SU-DHL-6 (cell line): ENCODE results near the gene PHRF1.
"Not testable (repeated sequence)": the region's sequence is repeated elsewhere in the genome, so short reads cannot be mapped to it uniquely, and the experiment has no call there.

Experiments
- H2AFZ ChIP-seq: fragments of 200-600 bp; sonication (generic); 2 replicates; pipeline ENCODE4 v1.6.1; 2014; ENCODE audit warnings: low read depth, mild to moderate bottlenecking, moderate library complexity, mixed read lengths, antibody characterized with exemption, low read length; ENCODE audit not compliant: severe bottlenecking
- H3F3A ChIP-seq: fragments of 200-600 bp; shearing (Covaris generic); 2 replicates; pipeline ENCODE4 v1.6.0; 2016; ENCODE audit warnings: antibody characterized with exemption, mild to moderate bottlenecking; ENCODE audit not compliant: insufficient read depth
- H3K27ac ChIP-seq: fragments of 200-600 bp; sonication (generic); 2 replicates; pipeline ENCODE4 v1.5.1; 2016; ENCODE audit warnings: low read depth, mild to moderate bottlenecking, low read length, moderate library complexity, mixed read lengths
- H3K27me3 ChIP-seq: fragments of 200-600 bp; sonication (generic), shearing (Covaris generic); 2 replicates; pipeline ENCODE4 v1.6.0; 2014; ENCODE audit warnings: mild to moderate bottlenecking, low read length
- H3K36me3 ChIP-seq: fragments of 200-600 bp; sonication (generic); 2 replicates; pipeline ENCODE4 v1.6.1; 2014; ENCODE audit warnings: mild to moderate bottlenecking, low read length, mixed read lengths
- H3K4me2 ChIP-seq: fragments of 300-600, 200-600 bp; shearing (Covaris generic), sonication (generic); 2 replicates; pipeline ENCODE4 v1.6.0; 2014; ENCODE audit warnings: low read length, low read depth, mild to moderate bottlenecking; ENCODE audit not compliant: poor library complexity, severe bottlenecking
- H3K4me3 ChIP-seq: fragments of 200-600 bp; sonication (generic); 2 replicates; pipeline ENCODE4 v1.5.1; 2014; ENCODE audit warnings: antibody characterized with exemption, low read length, mild to moderate bottlenecking, mixed read lengths; ENCODE audit not compliant: insufficient read depth, poor library complexity, severe bottlenecking
- H3K79me2 ChIP-seq: fragments of 200-600 bp; sonication (generic); 2 replicates; pipeline ENCODE4 v1.6.1; 2014; ENCODE audit warnings: mild to moderate bottlenecking, low read length, moderate library complexity; ENCODE audit not compliant: insufficient read depth
- H3K9ac ChIP-seq: fragments of 200-600 bp; sonication (generic); 2 replicates; pipeline ENCODE4 v1.7.0; 2014; ENCODE audit warnings: mild to moderate bottlenecking, low read length
- H3K9me2 ChIP-seq: fragments of 200-600 bp; sonication (generic); replicated peaks from 2 replicates; pipeline ENCODE4 v1.6.1; 2014; ENCODE audit warnings: low read length; ENCODE audit not compliant: insufficient read depth
- H3K9me3 ChIP-seq: fragments of 200-600 bp; sonication (generic); 2 replicates; pipeline ENCODE4 v1.6.1; 2014; ENCODE audit warnings: low read length, mixed read lengths; ENCODE audit not compliant: insufficient read depth
- H4K20me1 ChIP-seq: fragments of 200-600 bp; sonication (generic); 2 replicates; pipeline ENCODE4 v1.6.1; 2014; ENCODE audit warnings: low read depth, mild to moderate bottlenecking, antibody characterized with exemption, low read length, moderate library complexity, mixed read lengths
- CTCF ChIP-seq: fragments of 200-600 bp; sonication (generic); IDR thresholded peaks from one replicate; pipeline ENCODE4 v1.5.1; 2017; ENCODE audit warnings: antibody characterized with exemption, mild to moderate bottlenecking, low read length, moderate library complexity; ENCODE audit not compliant: insufficient read depth, poor library complexity, severe bottlenecking
- EZH2phosphoT487 ChIP-seq: fragments of 200-600 bp; sonication (generic), shearing (Covaris generic); conservative IDR thresholded peaks from 2 replicates; pipeline ENCODE4 v1.6.1; 2018; ENCODE audit warnings: mild to moderate bottlenecking, antibody characterized with exemption, low read length, moderate library complexity, mixed read lengths

Gene PHRF1

GRCh38 chr11:650482-650881 lies 74.2 kb downstream of the PHRF1 start:
- Histone ChIP-seq H3K4me2 (no peak overlapping the region), H4K20me1 (no peaks in the 10 kb centered on the region), H3K4me3 (no peak overlapping the region), H3K79me2 (no peaks in the 10 kb centered on the region), H3K36me3 (no peaks in the 10 kb centered on the region), H3F3A (no peaks in the 10 kb centered on the region; the same call in 1 of the 2 replicates), H3K9me3 (no peaks in the 10 kb centered on the region), H3K27ac (no peak overlapping the region), H3K9ac (no peak overlapping the region), H2AFZ (no peak overlapping the region), H3K9me2 (no peaks in the 10 kb centered on the region), H3K27me3 (no peaks in the 10 kb centered on the region)
- TF ChIP-seq EZH2phosphoT487 (no peak), CTCF (no peak)

DNA sequence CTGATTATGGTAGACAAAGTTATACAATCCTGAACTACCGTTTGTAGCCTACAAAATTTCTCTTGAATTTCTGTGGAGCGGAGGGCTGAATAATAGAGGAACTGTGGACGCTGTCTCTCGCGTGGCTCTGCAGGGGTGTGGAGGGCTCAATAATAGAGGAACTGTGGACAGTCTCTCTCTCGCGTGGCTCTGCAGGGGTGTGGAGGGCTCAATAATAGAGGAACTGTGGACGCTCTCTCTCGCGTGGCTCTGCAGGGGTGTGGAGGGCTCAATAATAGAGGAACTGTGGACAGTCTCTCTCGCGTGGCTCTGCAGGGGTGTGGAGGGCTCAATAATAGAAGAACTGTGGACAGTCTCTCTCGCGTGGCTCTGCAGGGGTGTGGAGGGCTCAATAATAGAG lies 76.9 kb downstream of the PHRF1 start:
- H3K9me2 ChIP-seq, H3K27me3 ChIP-seq, H3K27ac ChIP-seq, H3K9me3 ChIP-seq, H2AFZ ChIP-seq, H3K4me3 ChIP-seq, H3F3A ChIP-seq, H4K20me1 ChIP-seq, H3K79me2 ChIP-seq, H3K4me2 ChIP-seq, H3K9ac ChIP-seq, H3K36me3 ChIP-seq: not testable (repeated sequence)

- H3K27ac ChIP-seq, result no peak overlapping the region
- H3K9me2 ChIP-seq, result no peaks in the 10 kb centered on the region
- H3K9ac ChIP-seq, result no peak overlapping the region
- no peaks in the 10 kb centered on the region for H3F3A ChIP-seq
- TF ChIP-seq CTCF, result no peak
- no peak for TF ChIP-seq EZH2phosphoT487
- no peaks in the 10 kb centered on the region for H3K36me3 ChIP-seq
- H3K79me2 ChIP-seq, result no peaks in the 10 kb centered on the region
- no peak overlapping the region for H2AFZ ChIP-seq
- H3K27me3 ChIP-seq, result no peaks in the 10 kb centered on the region
- H3K4me3 ChIP-seq, result no peak overlapping the region
- H4K20me1 ChIP-seq, result no peaks in the 10 kb centered on the region
- no peaks in the 10 kb centered on the region for H3K9me3 ChIP-seq
- no peak overlapping the region for H3K4me2 ChIP-seq
Observed at GRCh38 chr11:653837-654236, 77.6 kb downstream of the PHRF1 start.

DNA sequence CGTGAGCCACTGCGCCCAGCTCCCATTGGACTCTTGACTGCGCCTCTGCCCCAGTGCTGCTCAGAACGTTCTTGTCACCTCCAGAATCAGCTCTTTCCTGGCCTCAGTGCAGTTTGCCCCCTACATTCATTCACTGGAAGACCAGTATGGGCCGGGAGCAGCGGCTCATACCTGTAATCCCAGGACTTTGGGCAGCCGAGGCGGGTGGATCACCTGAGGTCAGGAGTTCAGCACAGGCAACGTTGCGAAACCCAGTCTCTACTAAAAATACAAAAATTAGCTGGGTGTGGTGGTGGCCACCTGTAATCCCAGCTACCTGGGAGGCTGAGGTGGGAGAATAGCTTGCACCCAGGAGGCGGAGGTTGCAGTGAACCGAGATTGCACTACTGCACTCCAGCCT lies 78.2 kb downstream of the PHRF1 start:
- not testable (repeated sequence) for H3K27me3 ChIP-seq, H4K20me1 ChIP-seq, H3F3A ChIP-seq, H3K79me2 ChIP-seq, H3K9me3 ChIP-seq, H3K36me3 ChIP-seq, H3K4me3 ChIP-seq, H3K4me2 ChIP-seq, H2AFZ ChIP-seq, H3K9ac ChIP-seq, H3K9me2 ChIP-seq, H3K27ac ChIP-seq
